ENCODE data around the gene ZNF765. TPM values are rescaled to one million over a fixed set of nuclear protein-coding genes. Genes with fewer than 3 reads are reported as not detected.
A peak's percentile ranks its signal among the peaks of the same experiment; 100 is the strongest.
"Not testable (repeated sequence)": the region's sequence is repeated elsewhere in the genome, so short reads cannot be mapped to it uniquely, and the experiment has no call there.

ZNF765 gene
- total and polyA plus RNA-seq, 12 donors, result 2.4 to 5.4 (median 3.7) TPM

DNA sequence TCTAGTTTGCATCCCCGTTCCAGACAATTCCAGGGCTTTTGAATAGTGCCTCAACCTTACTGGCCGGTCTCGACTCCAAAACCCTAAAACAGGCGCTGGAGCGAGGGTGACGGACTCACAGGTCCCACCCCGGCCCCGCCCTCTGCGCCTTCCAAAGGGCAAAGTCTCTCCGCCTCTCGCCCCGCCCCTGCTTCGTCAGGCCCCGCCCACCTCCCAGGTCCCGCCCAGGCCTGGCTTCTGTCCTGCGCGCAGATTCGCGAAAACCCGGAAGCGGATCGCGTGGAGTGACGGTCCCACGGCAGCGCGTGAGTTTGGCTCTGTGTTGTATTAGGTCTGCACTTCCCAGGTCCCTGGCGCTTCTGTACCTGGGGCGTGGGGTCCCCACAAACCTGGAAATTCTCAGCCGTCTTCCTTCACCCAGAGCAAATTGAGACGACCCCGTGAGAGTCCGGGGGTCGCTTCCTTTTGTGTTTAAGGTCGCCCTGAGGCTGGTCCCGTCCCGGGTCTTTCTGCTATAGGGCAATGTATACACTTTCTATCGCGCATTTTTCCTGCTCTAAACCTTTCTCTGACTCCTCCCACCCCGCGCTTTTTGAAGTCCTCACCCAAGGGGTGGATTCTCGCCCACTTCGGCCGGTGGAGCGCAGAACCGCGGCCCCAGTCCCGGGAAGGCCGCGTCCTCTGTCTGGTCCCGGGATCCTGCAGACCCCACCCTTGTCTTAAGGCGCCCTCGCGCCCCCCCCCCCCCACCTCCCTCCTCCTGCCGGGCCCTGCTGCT lies 72.7 kb downstream of the ZNF765 start, which contains the start of gene ZNF813:
Gene ZNF813 (plus strand): TSS at position 249 of the 778 bp plus-strand sequence. CDS start 16,090 bp downstream, outside the sequence.
- H3K4me3 ChIP-seq, result peak within 1 kb of the TSS; percentile 52 to 98 (median 77)
- no peak for TF ChIP-seq CTCF (IDR thresholded peaks at IDR 0.05)
- peak within 1 kb of the TSS in 9 of 10 donors; percentile 61 to 85 (median 77) for H3K27ac ChIP-seq
- peaks cover 0 to 11% (median 0%) of the 10 kb centered on the region in 11 donors for H3K9me3 ChIP-seq
- 0 to 1% methylated on average over 52 to 55 of the region's 55 CpGs for WGBS, 2 donors
- peak; percentile 98 to 100 (median 99) for ATAC-seq
- H3K4me1 ChIP-seq, result peaks cover 2 to 22% (median 13%) of the 10 kb centered on the region in 9 donors
- peaks cover 0 to 5% (median 0%) of the 10 kb centered on the region in 9 donors for H3K36me3 ChIP-seq
- peak; percentile 95 to 98 for DNase-seq
- intact Hi-C loops (cut with DNase I), result loop anchor here in 4 of 10 donors (5.0 kb wide), 1 partner anchor 35 kb away; the partner anchor contains the start of gene ZNF761 (in 4 of the 4)
- H3K27me3 ChIP-seq, result peaks cover 0 to 12% (median 6%) of the 10 kb centered on the region in 7 donors

GRCh38 chr19:53468628-53469027 lies 73.7 kb downstream of the ZNF765 start:
- 7 to 15% methylated on average over 8 of the region's 8 CpGs for WGBS, 2 donors
- H3K4me3 ChIP-seq, result peak overlapping the region; percentile 52 to 98 (median 77)

GRCh38 chr19:53471916-53472315 lies 77.0 kb downstream of the ZNF765 start:
- no peak for DNase-seq
- intact Hi-C loops (cut with DNase I), result no loop called here

More at GRCh38 chr19:53468628-53469027, 73.7 kb downstream of the ZNF765 start:
- Histone ChIP-seq H3K4me1 (peaks cover 2 to 19% (median 13%) of the 10 kb centered on the region in 9 donors), H3K27ac (peak overlapping the region in 3 of 10 donors; percentile 83 to 85 (median 83))
- not testable (repeated sequence) for H3K36me3 ChIP-seq, H3K27me3 ChIP-seq, H3K9me3 ChIP-seq, ATAC-seq, DNase-seq
- intact Hi-C loops (cut with DNase I), result loop anchor here in 4 of 10 donors (5.0 kb wide), 1 partner anchor 36 kb away; the partner anchor contains the start of gene ZNF761 (in 4 of the 4)

GRCh38 chr19:53474832-53475231 lies 79.9 kb downstream of the ZNF765 start:
- intact Hi-C loops (cut with DNase I); H3K4me3 ChIP-seq; H3K27ac ChIP-seq; H3K4me1 ChIP-seq; H3K27me3 ChIP-seq; ATAC-seq; DNase-seq: not testable (repeated sequence)
- WGBS, 2 donors, result 68 to 74% methylated on average over 1 of the region's 1 CpG
- Histone ChIP-seq H3K36me3 (peaks cover 0 to 48% (median 13%) of the 10 kb centered on the region in 9 donors), H3K9me3 (peaks cover 0 to 49% (median 6%) of the 10 kb centered on the region in 11 donors)

More at GRCh38 chr19:53471916-53472315, 77.0 kb downstream of the ZNF765 start:
- H3K27ac ChIP-seq, result no peak overlapping the region
- TF ChIP-seq CTCF (IDR thresholded peaks at IDR 0.05), result no peak
- ATAC-seq, result no peak
- peaks cover 0 to 24% (median 0%) of the 10 kb centered on the region in 9 donors for H3K36me3 ChIP-seq
- WGBS, 2 donors, result 95% methylated on average over 7 of the region's 7 CpGs
- peaks cover 0 to 21% (median 0%) of the 10 kb centered on the region in 11 donors for H3K9me3 ChIP-seq
- no peaks in the 10 kb centered on the region for H3K27me3 ChIP-seq
- peaks cover 2 to 13% (median 9%) of the 10 kb centered on the region in 9 donors for H3K4me1 ChIP-seq
- no peak overlapping the region for H3K4me3 ChIP-seq

DNA sequence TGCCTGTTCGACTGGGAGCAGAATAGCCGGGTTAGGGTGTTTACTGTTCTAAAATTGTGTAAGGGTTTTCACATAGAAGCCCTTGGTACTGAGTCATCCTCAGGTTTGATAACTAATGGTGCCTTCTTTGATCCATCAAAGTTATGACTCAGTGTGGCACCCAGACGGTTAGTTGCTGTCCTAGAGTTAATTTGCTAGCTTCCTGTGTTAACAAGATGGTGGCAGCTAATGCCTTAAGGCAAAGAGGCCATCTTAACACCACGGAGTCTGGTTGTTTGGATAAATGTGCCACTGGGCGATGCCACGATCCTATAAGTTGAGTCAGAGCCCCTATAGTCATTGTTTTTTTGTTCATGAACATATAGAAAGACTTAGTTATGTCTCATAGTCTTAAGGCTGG lies 80.5 kb downstream of the ZNF765 start:
- H3K4me3 ChIP-seq; H3K4me1 ChIP-seq; ATAC-seq; H3K27ac ChIP-seq; H3K27me3 ChIP-seq; intact Hi-C loops (cut with DNase I); DNase-seq: not testable (repeated sequence)
- 85 to 87% methylated on average over 6 of the region's 6 CpGs for WGBS, 2 donors
- H3K36me3 ChIP-seq, result peaks cover 0 to 51% (median 13%) of the 10 kb centered on the region in 9 donors
- H3K9me3 ChIP-seq, result peaks cover 0 to 56% (median 12%) of the 10 kb centered on the region in 11 donors

Other genes starting within 250 kb of the ZNF765 start
- 10 to 100 TPM in 2 of 10 donors, 1 to 10 TPM in 8; 5.4 to 11.3 (median 7.2) TPM for gene ZNF347, start 236.1 kb upstream of the ZNF765 start, total RNA-seq
- gene ZNF347, start 236.1 kb upstream of the ZNF765 start, polyA plus RNA-seq, result 1 to 10 TPM; 2.0 to 3.2 TPM
- gene ZNF665, start 201.8 kb upstream of the ZNF765 start, total RNA-seq, result 1 to 10 TPM in 7 of 10 donors, under 1 TPM in 3; 0.75 to 3.3 (median 1.2) TPM
- gene ZNF665, start 201.8 kb upstream of the ZNF765 start, polyA plus RNA-seq, result 1 to 10 TPM; 1.5 to 1.6 TPM
- 10 to 100 TPM; 16.9 to 28.0 (median 22.5) TPM for gene ZNF677, start 140.3 kb upstream of the ZNF765 start, total RNA-seq
- gene ZNF677, start 140.3 kb upstream of the ZNF765 start, polyA plus RNA-seq, result 10 to 100 TPM in 1 of 2 donors, 1 to 10 TPM in 1; 7.9 to 14.3 TPM
- gene VN1R2, start 136.9 kb upstream of the ZNF765 start, total RNA-seq, result not detected
- not detected for gene VN1R2, start 136.9 kb upstream of the ZNF765 start, polyA plus RNA-seq
- gene VN1R4, start 127.4 kb upstream of the ZNF765 start, total RNA-seq, result not detected
- not detected for gene VN1R4, start 127.4 kb upstream of the ZNF765 start, polyA plus RNA-seq
- gene ZNF845, start 61.4 kb upstream of the ZNF765 start, total RNA-seq, result 1 to 10 TPM; 2.7 to 4.9 (median 3.8) TPM
- 1 to 10 TPM; 1.3 to 2.2 TPM for gene ZNF845, start 61.4 kb upstream of the ZNF765 start, polyA plus RNA-seq
- gene ZNF525, start 29.4 kb upstream of the ZNF765 start, total RNA-seq, result 1 to 10 TPM; 2.1 to 4.8 (median 3.7) TPM
- 1 to 10 TPM; 2.1 to 3.3 TPM for gene ZNF525, start 29.4 kb upstream of the ZNF765 start, polyA plus RNA-seq
- 1 to 10 TPM; 2.4 to 4.2 (median 3.4) TPM for gene ZNF761, start 36.8 kb downstream of the ZNF765 start, total RNA-seq
- gene ZNF761, start 36.8 kb downstream of the ZNF765 start, polyA plus RNA-seq, result 1 to 10 TPM; 2.8 to 6.9 TPM
- 1 to 10 TPM in 6 of 10 donors, under 1 TPM in 4; 0.68 to 1.8 (median 1.4) TPM for gene ZNF813, start 72.6 kb downstream of the ZNF765 start, total RNA-seq
- gene ZNF813, start 72.6 kb downstream of the ZNF765 start, polyA plus RNA-seq, result under 1 TPM; 0.61 to 0.88 TPM
- gene ZNF331, start 143.0 kb downstream of the ZNF765 start, total RNA-seq, result 10 to 100 TPM; 10.4 to 21.9 (median 14.4) TPM
- 10 to 100 TPM in 1 of 2 donors, 1 to 10 TPM in 1; 5.1 to 19.9 TPM for gene ZNF331, start 143.0 kb downstream of the ZNF765 start, polyA plus RNA-seq
- gene DPRX, start 236.8 kb downstream of the ZNF765 start, total RNA-seq, result not detected
- gene DPRX, start 236.8 kb downstream of the ZNF765 start, polyA plus RNA-seq, result under 1 TPM; 0.52 to 0.59 TPM